Brain microvascular endothelial cell (primary cell): ENCODE data around the gene DGCR2.
"Not testable (repeated sequence)": the region's sequence is repeated elsewhere in the genome, so short reads cannot be mapped to it uniquely, and the experiment has no call there.

Experiments used
- DNase-seq: peaks from one replicate; pipeline ENCODE4 v3.0.0-alpha.2; 2020
- H3K27ac ChIP-seq: fragments of 250-450 bp; sonication (Bioruptor Pico); 2 replicates; pipeline ENCODE4 v1.5.1; 2020; ENCODE audit warnings: mild to moderate bottlenecking, moderate library complexity
- H3K27me3 ChIP-seq: fragments of 250-450 bp; sonication (Bioruptor Pico); replicated peaks from 2 replicates; pipeline ENCODE4 v1.5.1; 2020; ENCODE audit warnings: mild to moderate bottlenecking
- H3K36me3 ChIP-seq: fragments of 250-450 bp; sonication (Bioruptor Pico); replicated peaks from 2 replicates; pipeline ENCODE4 v1.5.1; 2020; ENCODE audit warnings: mild to moderate bottlenecking
- H3K4me3 ChIP-seq: 2 replicates; pipeline ENCODE4 v1.5.1; 2011; ENCODE audit warnings: low read depth, mild to moderate bottlenecking, control low read depth, low read length, moderate library complexity
- in situ Hi-C: cut with HindIII; loops from 2 replicates; pipeline ENCODE4 v1.10.0; 2017; ENCODE audit warnings: low sequenced_read_pairs, low pct_ligation_motif_present
- TF ChIP-seq, protein P1 (sequence below): IDR thresholded peaks from 2 replicates; pipeline ENCODE4 v1.5.1; 2011; ENCODE audit warnings: low read depth, mild to moderate bottlenecking, moderate library complexity, low read length, control low read depth, inconsistent platforms; ENCODE audit errors: missing control alignments

DGCR2 gene

DNA sequence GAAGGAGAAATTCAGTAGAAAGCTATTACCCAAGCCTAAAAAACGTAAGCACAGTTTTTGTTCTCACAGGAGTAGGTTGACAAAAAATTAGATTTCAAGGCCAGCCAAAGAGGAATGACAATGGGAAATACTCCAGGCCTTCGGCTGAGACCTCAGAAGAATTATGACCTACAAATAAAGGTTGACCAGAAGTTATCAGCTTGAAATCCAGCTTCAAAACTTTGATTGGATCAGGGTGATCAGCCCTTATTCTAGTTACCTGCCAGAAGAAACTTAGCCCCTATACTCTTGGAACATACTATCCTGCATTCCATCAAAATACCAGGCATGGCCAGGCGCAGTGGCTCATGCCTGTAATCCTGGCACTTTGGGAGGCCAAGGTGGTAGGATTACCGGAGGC lies 117.7 kb downstream of the DGCR2 start:
- in situ Hi-C loops = no loop called here
- Histone ChIP-seq H3K4me3 (no peak overlapping the region), H3K27me3 (peaks cover 7% of the 10 kb centered on the region), H3K36me3 (no peaks in the 10 kb centered on the region), H3K27ac (no peak overlapping the region)
- DNase-seq = no peak
- TF ChIP-seq, protein P1, sequence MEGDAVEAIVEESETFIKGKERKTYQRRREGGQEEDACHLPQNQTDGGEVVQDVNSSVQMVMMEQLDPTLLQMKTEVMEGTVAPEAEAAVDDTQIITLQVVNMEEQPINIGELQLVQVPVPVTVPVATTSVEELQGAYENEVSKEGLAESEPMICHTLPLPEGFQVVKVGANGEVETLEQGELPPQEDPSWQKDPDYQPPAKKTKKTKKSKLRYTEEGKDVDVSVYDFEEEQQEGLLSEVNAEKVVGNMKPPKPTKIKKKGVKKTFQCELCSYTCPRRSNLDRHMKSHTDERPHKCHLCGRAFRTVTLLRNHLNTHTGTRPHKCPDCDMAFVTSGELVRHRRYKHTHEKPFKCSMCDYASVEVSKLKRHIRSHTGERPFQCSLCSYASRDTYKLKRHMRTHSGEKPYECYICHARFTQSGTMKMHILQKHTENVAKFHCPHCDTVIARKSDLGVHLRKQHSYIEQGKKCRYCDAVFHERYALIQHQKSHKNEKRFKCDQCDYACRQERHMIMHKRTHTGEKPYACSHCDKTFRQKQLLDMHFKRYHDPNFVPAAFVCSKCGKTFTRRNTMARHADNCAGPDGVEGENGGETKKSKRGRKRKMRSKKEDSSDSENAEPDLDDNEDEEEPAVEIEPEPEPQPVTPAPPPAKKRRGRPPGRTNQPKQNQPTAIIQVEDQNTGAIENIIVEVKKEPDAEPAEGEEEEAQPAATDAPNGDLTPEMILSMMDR = no peak

DNA sequence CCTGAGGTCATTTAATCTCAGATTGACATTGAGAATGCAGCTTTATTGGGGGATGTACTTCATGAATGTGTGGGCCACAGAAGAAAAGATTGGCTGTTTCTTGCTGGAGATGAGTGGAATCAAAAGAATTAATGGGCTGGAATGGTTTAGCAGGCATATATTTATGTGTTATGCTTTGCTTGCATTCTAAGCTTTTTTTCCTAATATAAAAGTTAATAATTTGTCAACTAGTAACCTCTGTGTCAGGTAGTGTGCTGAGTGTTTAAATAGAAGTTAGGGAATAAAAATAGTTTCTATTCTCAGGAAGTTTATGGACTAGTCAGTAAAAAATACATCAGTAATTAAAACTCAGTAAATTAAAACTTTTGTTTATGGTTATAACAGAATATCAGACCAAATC lies 118.7 kb downstream of the DGCR2 start:
- Histone ChIP-seq H3K27ac (no peak overlapping the region), H3K27me3 (peaks cover 9% of the 10 kb centered on the region)
- DNase-seq = no peak

DNA sequence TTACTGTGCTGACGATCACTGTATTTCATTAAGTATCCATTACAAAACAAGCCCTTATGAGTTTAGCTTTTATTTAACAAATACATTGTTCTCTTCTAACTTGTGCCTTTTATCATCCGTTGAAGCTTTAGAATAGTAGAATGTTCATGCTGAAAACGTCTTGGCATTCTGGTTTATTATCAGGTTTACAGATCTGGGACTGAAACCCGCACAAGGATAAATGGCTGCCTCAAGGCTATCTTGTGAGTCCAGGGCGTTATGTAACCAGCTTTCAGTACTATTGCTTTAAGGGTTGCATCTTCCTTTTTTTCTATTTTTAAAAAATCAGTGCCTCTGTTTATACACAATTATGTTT lies 119.6 kb downstream of the DGCR2 start:
- no peak for DNase-seq
- peaks cover 14% of the 10 kb centered on the region for H3K27me3 ChIP-seq
- no peak overlapping the region for H3K4me3 ChIP-seq
- in situ Hi-C loops = no loop called here
- TF ChIP-seq, protein P1 = no peak
- no peaks in the 10 kb centered on the region for H3K36me3 ChIP-seq
- H3K27ac ChIP-seq = no peak overlapping the region

More for the DNA sequence above, 118.7 kb downstream of the DGCR2 start:
- H3K4me3 ChIP-seq = no peak overlapping the region
- no peaks in the 10 kb centered on the region for H3K36me3 ChIP-seq
- in situ Hi-C loops = no loop called here
- TF ChIP-seq, protein P1 = no peak

DNA sequence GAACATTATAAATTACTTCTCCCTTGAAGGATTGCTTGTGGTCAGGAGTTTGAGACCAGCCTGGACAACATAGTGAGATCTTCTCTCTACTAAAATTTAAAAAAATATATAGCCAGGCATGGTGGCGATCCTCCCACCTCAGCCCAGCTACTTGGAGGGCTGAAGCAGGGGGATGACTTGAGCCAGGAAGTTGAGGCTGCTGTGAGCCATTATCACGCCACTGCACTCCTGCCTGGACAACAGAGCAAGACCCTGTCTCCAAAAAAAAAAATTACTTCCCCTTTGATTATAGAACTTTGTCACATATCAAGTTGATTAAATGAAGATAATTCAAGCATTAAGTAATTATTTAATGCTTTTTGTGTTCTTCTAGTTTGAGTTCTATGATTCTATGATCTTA lies 121.0 kb downstream of the DGCR2 start:
- no peak for DNase-seq
- no peaks in the 10 kb centered on the region for H3K36me3 ChIP-seq
- in situ Hi-C loops = no loop called here
- no peak overlapping the region for H3K27ac ChIP-seq
- H3K4me3 ChIP-seq = no peak overlapping the region
- H3K27me3 ChIP-seq = peaks cover 16% of the 10 kb centered on the region
- TF ChIP-seq, protein P1 = no peak

DNA sequence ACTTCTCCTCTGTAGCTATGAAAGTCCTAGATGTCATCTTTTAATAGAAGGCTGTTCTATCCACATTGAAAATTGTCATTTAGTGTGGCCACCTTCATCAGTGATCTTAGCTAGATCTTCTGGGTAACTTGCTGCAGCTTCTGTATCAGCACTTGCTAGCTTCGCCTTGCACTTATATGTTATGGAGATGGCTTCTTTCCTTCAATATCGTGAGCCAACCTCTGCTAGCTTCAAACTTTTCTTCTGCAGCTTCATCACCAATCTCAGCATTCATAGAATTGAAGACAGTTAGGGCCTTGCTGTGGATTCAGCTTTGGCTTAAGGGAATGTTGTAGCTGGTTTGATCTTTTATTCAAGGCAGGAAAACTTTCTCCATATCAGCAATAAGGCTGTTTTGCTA lies 122.1 kb downstream of the DGCR2 start:
- peaks cover 20% of the 10 kb centered on the region for H3K27me3 ChIP-seq
- DNase-seq, H3K36me3 ChIP-seq, in situ Hi-C loops, H3K4me3 ChIP-seq, H3K27ac ChIP-seq: not testable (repeated sequence)

DNA sequence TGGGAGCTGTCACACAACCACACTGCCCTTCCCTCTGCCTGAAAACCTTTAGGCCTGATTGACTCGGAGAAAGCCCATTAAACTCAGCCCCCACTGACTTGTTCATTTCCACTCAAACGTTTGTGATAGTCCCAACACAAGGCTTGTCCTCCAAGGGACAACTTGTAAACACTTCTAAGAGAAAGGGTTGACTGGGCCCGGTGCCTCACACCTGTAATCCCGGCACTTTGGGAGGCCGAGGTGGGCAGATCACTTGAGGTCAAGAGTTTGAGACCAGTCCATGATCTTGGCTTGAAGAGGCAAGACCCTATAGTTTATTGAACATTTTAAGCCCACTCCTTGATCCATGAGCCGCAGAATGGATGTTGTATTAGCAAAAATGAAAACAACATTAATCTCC lies 122.8 kb downstream of the DGCR2 start:
- in situ Hi-C loops = no loop called here
- DNase-seq = no peak
- no peaks in the 10 kb centered on the region for H3K36me3 ChIP-seq
- H3K4me3 ChIP-seq = no peak overlapping the region
- TF ChIP-seq, protein P1 = no peak
- H3K27me3 ChIP-seq = peaks cover 20% of the 10 kb centered on the region
- no peak overlapping the region for H3K27ac ChIP-seq
